LNCaP clone FGC (cell line): ENCODE data around the gene TFAM.
A peak's percentile ranks its signal among the peaks of the same experiment; 100 is the strongest.

Experiments
- DNase-seq: peaks from one replicate; pipeline ENCODE4 v3.0.0-alpha.2; 2011; ENCODE audit warnings: low read depth
- H3K4me3 ChIP-seq: 2 replicates; pipeline ENCODE4 v1.5.1; 2011; ENCODE audit warnings: mild to moderate bottlenecking, low read depth, low read length, control low read depth
- CTCF ChIP-seq: IDR thresholded peaks from 2 replicates; pipeline ENCODE4 v1.5.1; 2012; ENCODE audit warnings: mild to moderate bottlenecking; ENCODE audit not compliant: control insufficient read depth, insufficient read depth; ENCODE audit errors: extremely low read depth

Gene TFAM

GRCh38 chr10:58384999-58385783 is at the start of gene TFAM:
Gene TFAM, plus strand, starts transcription at chr10:58385410. Its CDS starts 138 bp downstream, at chr10:58385548.
- peak; percentile 72 for TF ChIP-seq CTCF
- peak within 1 kb of the TSS; percentile 89 for H3K4me3 ChIP-seq
- peak; percentile 59 for DNase-seq

DNA sequence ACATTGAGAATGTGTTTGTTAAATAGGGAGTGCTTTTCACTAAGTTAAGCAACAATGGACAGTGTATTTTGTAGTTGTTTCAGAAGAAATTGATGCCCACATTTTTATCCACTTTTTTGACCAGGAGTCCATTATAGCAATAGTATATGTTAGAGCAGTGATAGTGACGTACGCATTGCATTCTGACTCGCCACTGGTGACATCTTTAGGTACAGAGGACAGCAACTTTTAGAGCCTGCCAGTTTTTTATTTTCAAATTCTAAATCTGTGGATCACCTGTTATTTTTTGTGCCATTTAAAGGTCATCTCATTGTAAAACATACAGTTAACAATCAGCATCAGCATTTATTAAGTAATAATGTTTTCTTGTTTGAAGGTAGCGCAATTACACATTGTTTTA is 49.0 kb upstream of the TFAM start:
- H3K4me3 ChIP-seq = peak overlapping the region; percentile 85
- no peak for DNase-seq
- no peak for TF ChIP-seq CTCF

- no peak overlapping the region for H3K4me3 ChIP-seq
- no peak for DNase-seq
- TF ChIP-seq CTCF = no peak
Observed at GRCh38 chr10:58341422-58341821, 43.8 kb upstream of the TFAM start.

- TF ChIP-seq CTCF = no peak
- no peak overlapping the region for H3K4me3 ChIP-seq
- no peak for DNase-seq
Observed at GRCh38 chr10:58341947-58342346, 43.3 kb upstream of the TFAM start.

- peak overlapping the region; percentile 10; the same call in 1 of the 2 replicates for H3K4me3 ChIP-seq
- TF ChIP-seq CTCF = no peak
- DNase-seq = no peak
Observed at GRCh38 chr10:58347967-58348366, 37.2 kb upstream of the TFAM start.

GRCh38 chr10:58348571-58349033 is 36.6 kb upstream of the TFAM start:
- peak overlapping the region; percentile 10; the same call in 1 of the 2 replicates for H3K4me3 ChIP-seq
- DNase-seq = peak; percentile 64
- TF ChIP-seq CTCF = no peak
